HG03378 (cell line): Measurements from ENCODE around the gene MRPL10.

Experiments used
- ATAC-seq: cut with Tn5 transposase; IDR thresholded peaks from one replicate; pipeline ENCODE4 v1.9.1; 2021; ENCODE audit warnings: mild to moderate bottlenecking, moderate library complexity; ENCODE audit not compliant: unreplicated experiment

MRPL10 gene

DNA sequence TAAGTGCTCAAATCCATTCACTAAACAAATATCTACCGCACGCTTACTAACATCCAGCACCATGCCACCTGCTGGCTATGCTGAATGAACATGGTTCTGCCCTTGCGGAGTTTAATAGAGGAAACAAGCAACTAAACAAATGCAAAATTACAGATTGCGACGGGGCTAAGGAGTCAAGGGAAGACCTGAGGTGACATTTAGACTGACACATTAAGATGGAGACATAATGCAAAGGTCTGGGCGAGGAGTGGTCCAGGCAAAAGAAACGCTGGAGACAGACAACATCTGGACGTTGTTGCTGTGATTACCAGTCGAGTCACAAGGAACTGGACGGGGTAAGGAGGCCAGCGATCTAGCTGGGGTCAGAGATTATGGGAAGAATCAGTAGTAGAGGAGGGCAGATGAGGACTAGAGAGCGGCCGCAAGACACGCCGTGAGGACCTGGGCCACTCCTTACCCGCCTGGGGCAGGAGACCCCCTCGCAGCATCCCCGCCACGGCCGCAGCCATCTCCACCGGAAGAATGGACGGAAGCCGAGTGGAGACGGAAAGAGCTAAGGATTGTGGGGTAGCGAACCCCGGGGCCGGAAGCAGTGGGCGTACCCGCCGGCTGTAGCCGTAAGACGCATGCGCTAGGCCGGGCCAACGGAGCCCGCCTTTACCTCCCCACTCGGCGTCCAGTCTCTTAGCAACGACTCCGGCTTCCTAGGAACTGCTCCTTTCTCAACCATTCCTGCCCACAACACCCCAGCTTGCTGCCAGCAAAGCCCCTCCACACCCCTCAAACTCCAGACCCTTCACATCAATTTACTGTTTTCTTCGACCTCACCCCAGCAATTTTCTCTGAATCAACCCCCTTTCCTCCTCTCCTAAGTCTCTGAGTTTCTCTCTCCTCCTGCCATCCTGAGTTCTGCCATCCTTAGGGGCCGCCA lies at the start of gene MRPL10, which contains the start of gene LRRC46:
MRPL10 (minus strand) TSS at position 539 of the 931 bp plus-strand sequence; CDS start at position 509, 30 bp downstream.
LRRC46 (plus strand) TSS at position 668 of the 931 bp plus-strand sequence. CDS start 320 bp downstream, outside the sequence.
- ATAC-seq = peak; percentile 81

DNA sequence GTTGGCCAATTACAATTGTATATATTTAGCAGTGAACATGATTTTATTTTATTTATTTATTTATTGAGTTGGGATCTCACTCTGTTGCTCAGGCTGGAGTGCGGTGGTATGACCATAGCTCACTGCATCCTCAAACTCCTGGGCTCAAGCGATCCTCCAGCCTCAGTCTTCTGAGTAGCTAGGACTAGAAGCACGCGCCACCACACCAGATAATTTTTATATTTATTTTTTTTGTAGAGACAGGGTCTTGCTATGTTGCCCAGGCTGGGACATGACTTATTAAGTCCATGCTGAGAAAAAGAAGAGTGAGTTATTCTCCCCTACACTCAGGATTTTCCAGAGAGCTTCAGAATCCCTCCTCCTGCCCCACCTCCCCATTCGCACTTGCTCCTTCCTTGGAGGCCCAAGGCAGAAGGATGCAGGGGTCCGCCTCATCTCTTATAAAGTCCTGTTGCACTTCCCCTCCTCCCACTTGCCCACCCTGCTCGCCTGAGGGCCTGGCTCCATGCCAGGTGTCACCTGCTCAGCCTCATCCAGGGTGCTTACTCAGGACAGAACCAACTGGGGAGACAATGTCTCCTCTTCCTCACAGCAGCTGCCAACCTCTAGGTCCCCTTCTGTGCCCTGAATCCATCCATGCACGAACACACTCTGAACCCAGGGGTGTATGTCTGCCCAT lies 48.6 kb upstream of the MRPL10 start:
- no peak for ATAC-seq

DNA sequence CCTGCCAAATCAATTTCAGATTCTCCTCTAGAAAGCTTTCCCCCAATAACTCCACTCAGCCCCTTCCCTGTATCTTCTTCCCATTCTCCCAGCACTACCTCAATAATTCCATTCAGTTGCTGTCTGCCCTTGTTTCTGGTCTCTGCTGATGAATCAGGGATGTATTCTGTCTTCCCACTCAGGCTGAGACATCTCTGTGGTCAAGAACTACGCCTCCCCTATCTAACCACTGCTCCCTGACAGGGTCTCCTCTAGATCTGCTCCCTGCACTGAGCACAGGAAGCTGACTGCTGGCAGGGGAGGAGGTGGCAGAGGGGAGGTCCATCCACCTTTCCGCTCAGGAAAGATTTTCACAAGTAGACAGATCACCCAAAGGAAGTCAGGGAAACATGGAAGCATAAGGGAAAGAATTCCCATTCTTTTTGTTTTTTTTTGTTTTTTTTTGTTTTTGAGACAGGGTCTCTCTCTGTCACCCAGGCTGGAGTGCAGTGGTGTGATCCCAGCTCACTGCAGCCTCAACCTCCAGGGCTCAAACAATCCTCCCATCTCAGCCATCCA lies 47.8 kb upstream of the MRPL10 start:
- no peak for ATAC-seq

DNA sequence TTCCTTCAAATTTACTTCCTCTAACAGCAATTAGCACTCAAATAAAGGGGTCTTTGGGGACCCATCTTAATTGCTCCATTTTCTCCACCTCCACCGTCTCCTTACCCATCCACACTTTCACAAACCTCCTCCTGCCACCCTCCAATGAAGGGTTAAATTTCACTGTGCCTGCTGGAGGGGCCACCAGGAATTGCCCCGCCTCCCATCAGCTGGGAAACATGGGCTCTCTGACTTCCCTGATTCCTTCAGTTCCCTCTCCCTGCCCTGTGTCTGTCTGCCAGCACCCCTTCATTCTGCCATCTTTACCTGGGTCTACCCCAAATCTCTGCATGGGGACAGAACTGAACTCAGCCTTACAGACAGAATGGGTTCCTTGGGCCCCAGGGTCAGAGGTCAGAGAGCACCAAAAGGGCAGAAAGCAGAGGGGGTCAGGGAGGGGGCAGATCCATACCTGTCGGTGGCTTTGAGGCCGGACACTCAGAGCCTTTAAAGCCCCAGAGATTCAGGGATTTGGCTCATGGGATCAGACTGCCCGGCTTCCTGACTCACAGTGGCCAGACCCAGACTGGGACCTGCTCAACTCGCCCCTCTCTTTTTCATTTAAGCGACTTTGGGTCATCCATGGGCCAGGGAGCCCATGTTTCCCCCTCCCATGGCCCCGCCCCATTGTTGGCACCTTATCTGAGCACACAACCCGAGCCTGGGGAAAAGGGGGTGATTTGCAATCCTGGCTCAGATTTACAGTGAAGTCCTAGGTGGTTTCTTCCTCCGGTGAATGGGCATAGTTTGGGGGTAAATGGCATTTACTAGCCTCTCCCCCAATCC lies 47.1 kb upstream of the MRPL10 start:
- no peak for ATAC-seq

DNA sequence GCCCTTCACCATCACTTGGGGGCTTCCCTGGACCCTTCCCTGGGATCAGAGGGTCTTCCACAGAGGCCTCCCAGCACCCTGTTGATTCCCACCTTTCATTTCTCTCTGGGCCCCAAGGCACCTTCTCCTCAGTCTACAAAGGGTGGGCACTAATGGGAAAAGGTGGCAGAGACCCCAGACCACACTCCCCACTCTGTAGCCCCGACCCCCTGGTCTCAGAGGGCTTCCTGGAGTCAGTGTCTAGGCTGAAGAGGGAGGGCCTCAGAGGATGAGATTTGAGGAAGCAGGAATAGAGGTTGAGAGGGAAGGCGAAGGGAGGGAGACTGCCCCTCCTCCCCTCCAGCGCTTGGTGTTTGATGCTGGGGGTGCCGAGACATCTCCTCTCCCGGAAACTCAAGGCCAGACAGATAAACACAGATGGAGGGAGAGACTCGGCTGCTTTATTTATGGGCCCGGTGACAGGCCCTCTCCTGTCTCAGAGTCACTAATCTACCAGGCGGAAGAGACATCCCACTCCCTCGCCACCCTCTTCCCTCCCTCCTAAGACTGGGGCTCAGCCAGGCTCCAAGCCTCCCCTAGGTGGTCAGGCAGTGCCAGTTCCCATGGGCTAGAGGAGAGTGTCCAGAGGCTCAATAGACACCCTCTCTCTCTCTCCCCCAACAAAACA lies 46.2 kb upstream of the MRPL10 start:
- no peak for ATAC-seq

DNA sequence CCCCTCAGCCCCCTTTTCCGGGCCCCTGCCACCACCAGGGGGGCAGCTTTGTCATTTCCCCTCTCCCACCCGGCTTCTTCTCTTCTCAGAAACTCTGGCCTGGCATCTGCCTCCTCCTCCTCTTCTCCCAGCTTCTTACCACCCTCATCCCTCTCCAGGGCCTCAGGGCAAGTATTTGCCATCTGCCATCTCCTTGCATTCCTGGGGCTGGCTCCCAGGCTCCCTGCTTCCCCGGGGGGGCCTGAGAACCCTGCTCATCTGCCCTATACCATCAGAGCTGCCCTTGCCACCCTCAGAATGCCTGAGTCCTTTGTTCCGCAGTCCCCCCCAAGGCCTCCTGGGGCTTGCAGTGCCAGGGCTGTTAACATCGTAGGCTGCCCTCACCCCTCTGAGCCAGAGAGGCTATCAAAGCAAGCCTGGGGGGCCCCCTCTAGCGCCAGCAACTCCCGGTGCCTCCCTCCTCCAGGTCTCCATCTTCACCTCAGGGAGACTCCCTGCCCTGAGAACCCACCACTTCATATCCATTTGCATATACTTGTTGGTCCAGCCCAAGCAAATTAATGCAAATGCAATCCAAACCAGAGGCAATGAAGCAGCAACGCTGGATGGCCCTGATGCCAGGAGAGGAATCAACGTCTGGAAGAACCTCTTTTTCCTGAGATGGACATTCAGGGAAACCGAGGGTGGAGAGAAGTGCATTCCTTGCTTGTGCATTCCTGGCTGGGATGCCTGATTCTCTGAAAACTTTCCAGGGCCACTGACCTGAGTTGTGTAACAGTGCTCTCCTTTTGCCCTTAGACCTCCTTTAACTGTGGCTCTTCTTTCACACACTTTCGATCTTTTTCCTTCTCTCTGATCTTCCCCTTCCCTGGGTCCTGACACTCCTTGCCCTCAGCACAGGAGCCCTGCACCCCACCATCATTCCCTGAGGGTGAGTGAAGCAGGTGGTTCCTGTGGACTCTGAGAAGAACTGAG lies 44.0 kb upstream of the MRPL10 start:
- ATAC-seq = no peak

DNA sequence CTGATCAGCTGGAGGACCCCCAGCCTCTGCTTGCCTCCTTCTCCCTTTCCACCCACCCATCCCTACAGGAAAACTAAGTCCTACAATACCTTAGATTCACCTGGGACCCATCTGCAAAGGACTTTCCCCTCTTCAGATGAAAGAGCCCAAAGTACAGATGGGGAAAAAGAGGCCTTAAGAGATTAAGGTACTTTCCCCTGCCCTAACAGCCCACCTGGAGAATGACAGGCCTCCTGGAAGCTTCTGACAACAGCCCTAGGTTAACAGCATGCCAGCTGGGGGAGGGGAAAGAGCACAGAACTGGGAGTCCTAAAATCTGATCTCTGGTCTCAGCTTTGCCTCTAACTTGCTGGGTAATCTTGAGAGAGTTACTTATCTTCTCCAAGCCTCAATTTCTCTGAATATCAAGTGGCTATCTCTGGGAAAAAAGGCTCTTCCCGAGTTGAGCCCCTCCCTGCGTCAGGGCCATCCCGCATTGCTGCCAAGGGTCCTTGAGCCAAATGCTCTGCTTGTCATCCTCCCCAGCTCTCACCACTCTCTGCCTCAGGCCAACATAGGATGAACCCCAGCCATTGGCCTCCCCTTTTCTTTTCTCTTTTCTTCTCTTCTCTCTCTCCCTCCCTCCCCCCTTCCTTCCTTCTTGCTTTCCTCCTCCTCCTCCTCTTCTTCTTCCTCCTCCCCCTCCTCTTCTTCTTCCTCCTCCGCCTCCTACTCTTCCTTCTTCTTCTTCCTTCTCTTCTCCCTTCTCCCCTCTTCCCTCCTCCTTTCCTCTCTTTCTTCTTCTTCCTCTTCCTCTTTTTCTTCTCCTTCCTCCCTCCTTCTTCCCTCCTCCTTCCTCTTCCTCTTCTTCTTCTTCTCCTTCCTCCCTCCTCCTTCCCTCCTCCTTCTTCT lies 42.1 kb upstream of the MRPL10 start:
- no peak for ATAC-seq

DNA sequence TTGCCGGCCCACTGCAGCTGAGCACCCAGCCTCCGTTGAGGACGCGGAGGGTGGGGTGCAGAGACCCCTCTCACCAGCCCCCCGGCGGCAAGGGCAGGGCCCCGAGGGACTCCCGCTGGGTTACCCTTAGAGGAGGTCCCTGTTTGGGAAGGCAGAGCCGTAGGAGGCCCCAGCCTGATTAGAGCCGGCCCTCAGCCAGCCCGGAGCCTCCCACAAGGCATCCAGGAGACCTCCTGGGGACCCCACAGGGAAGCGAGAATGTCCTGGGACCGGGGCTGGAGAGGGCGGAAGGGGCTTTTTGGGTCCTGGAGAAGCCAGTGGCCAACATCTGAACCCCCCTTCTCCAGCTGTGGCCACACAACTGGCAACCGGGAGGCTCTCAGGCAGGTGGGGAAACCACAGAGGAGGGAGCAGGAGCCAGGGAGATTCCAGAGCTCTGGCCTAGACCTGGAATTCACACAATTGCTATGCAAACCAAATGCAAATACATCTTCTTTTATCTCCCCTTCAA lies 41.4 kb upstream of the MRPL10 start:
- ATAC-seq = no peak

DNA sequence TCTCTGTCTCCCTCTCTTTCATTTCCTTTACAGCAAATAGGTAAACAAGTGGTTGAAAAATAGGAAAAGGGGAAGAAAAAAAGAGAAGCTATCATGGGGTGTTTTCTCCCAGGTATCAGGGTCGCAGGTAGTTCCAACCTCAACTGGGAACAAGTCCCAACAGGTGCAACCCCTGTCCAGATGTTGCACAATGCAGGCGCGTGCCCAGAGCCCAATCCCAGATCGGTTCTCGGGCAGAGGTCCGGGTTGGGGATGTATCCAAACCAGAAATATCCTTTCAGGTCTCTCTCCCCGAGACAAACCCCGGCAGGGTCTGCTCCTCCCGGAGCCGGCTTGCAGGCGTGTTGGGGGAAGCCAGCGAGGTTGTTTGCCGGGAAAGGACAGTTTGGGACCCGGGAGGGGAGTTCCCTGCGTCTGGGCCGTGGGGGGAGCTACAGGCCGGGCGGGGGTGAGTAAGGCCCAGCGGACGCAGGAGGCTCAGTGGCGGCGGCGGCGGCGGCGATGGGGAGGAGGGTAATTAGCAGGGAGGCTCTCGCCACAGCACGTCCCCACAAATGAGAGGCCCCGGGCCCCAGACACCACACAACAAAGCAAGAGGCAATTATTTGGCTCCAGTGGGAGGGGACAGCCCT lies 40.8 kb upstream of the MRPL10 start:
- ATAC-seq = no peak

DNA sequence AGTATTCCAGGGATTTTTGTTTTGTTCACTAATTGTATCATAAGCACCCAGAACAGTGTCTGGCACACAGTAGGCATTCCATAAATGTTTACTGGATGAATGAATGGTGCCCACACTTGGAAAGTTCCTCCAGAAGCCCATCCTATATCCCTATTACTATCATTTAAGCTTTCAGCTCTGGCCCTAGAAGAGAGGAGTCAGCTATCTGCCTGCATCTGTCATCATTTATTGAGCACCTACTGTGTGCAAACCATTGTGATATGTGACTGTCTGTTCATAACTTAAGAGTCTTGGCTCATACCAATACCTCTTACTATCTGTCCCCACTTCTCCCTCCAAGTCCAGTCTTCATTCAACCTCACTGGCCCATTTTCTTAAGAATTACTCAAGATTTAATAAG lies 39.7 kb upstream of the MRPL10 start:
- no peak for ATAC-seq

DNA sequence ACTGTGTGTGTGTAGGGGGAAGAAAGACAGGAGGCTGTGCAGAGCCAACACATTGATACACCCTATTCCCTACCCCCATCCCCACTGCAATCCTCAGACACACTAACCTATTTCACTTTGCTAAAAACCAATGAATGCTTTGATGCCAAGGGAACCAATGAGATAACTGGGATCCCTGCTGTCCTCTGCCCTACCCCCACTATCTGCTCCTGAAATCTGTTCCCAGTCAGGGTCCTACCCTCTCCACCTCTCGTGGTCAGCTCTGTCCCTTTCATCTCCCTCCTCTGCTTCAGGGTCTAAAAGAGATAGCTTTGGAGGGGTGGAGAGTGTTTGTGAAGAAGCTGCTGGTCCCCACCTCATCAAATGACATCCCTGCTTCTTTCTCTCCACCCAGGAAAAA lies 38.7 kb upstream of the MRPL10 start:
- no peak for ATAC-seq

DNA sequence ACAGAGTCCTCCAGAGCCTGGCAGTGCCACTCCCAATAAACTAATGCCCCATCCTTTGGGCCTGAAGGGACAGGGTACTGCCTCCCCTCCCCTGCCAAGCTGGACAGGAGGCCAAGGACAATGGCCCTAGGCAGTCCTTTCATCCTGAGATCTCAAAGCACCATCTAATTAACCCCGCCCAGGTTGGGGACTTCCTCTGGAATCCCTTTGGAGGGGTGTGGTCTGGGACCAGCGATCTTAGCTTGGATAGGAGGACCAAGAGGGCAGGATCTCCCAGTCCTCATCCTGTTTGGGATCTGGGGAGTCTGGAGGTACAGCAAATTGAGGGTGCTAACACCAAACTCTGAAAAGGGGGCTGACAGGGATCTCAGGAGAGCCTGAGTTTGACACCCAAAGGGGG lies 37.8 kb upstream of the MRPL10 start:
- ATAC-seq = no peak

DNA sequence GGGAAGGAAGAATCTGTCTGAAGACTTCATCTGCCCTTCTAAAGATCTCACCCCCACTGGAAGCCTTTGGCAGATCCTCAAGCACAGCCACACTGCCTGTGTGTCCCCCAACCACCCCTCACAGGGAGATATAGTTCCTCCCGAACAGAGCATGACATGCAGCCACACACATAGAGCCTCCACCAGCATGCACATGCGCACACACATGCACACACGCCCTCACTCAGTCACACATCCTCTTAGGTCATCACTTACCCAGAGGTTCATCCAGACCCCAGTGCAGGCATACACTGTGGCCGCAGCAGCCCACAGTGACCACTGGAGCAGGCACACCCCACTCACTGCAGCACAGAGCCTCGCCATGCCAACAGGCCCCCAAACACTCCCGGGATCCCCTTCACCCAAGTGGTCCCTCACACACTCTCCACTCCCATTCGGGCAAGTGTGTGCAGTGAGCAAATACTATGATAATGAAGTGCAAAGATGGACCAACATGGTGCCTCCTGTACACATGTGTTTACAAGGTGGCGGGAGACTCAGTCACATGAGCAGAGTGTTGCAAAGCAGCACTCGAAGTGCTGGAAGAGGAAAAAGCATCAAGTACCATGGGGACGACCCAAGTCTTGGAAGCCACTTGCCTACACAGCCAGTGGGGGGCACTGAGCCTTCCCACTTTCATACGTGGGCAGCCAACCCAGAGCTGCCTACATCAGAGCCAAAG lies 36.6 kb upstream of the MRPL10 start:
- ATAC-seq = no peak

DNA sequence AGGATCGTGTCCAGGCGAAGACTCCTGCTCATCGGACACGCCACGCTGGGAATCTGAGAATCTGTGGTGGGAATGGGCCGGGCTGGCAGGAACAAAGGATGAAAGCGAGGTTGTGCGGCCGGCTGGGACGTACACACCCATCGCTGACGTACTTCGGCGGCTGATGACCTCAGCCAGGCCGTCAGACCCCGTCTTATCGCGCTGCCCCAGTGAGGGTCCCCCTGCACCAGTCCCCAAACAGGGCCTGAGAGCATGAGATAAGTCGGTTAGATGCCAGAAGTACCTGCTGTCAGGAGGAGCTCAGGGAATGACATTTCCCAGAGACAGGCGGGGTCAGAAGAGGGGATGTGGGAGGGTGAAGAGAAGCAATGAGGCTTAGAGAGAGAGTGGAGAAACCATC lies 35.6 kb upstream of the MRPL10 start:
- no peak for ATAC-seq

DNA sequence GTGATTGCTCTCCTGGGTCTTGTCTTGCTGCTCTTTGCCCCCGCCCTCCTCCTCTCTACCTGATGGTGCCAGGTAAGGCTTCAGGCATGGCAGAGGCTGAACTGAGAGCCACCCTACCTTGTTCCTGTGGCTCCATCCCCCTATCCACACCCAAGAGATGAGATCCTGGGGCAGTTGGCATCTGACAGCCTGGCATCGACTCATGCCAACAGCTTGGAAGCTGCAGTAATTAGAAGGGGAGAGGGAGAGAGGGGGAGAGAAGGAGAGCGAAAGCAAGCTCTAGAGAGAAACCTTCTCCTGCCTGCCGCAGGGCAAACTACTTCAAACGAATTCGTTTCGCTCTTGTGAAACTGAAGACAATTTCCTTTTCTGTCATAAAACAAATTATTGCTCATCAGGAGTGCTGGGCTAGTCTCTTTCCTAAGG lies 33.5 kb upstream of the MRPL10 start:
- no peak for ATAC-seq

DNA sequence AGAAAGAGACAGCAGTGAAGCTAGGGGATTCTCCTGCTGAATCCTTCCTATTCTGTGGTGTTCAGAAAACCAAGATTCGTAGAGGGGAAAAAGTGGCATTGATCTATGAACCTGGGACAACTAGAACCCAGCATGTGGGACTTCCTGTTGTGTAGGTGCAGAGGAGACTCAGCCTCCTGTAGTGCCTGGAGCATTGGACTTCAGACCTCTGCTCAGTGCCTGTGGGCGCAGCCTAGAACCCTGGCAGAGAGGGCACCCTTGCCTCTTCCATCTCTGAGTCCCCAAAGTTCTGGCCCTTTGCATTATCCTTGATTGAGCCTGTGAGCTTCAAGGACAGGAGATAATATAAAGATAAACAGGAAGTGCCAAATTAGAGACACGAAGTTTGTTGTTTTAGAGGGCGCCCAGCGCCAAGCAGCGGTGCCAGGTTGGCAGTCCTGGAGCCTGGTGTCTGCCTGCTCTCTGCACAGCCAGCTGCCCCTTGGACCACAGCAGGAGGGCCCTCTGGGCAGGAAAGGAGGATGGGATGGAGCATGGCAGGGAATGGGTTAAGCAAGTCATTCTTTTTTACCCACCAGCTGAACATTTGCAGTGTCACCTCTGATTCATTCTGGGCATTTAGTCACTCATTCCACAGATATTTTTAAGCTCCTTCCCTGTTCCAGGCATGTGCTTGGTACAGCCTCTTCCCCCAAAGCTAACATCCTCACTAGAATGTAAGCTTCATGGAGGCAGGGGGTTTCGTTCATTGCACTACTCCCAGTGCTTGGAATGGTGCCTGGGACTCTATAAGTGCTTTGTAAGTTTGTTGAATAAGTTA lies 31.5 kb upstream of the MRPL10 start:
- no peak for ATAC-seq
